Prostate gland (tissue), 2 donors: ENCODE data around the gene ATG4B. TPM values are rescaled to one million over a fixed set of nuclear protein-coding genes. Genes with fewer than 3 reads are reported as not detected.

ENCODE experiments used
- DNase-seq: peaks from one replicate; pipeline ENCODE4 v3.0.0-alpha.2; 2019; ENCODE audit warnings: low spot score
- H3K27ac ChIP-seq, 2 donors: fragments of 200-600 bp; sonication (generic); 2 replicates each; pipeline ENCODE4 v1.5.1; 2017 to 2019
- H3K27me3 ChIP-seq: fragments of 200-600 bp; sonication (generic); replicated peaks from 2 replicates; pipeline ENCODE4 v1.5.1; 2019; ENCODE audit not compliant: insufficient read depth
- H3K36me3 ChIP-seq, 2 donors: fragments of 200-600 bp; sonication (generic); 1 replicate in 1 of 2; 2 replicates in 1 of 2; pipeline versions ENCODE4 v1.5.1 to v1.8.1; 2017 to 2019
- H3K4me1 ChIP-seq: fragments of 200-600 bp; sonication (generic); replicated peaks from 2 replicates; pipeline ENCODE4 v1.5.1; 2019
- H3K4me3 ChIP-seq, 2 donors: fragments of 200-600 bp; sonication (generic); 2 replicates each; pipeline ENCODE4 v1.5.1; 2017 to 2019
- H3K9me3 ChIP-seq: fragments of 200-600 bp; sonication (generic); 2 replicates; pipeline ENCODE4 v1.5.1; 2017
- CTCF ChIP-seq, 4 experiments: fragments of 200-600 bp in 2 of 4; fragments of 450-650 bp in 2 of 4; sonication (generic) in 2 of 4; IDR thresholded peaks; 1 replicate in 3 of 4; 2 replicates in 1 of 4; pipeline ENCODE4 v1.5.1; 2016 to 2019; ENCODE audit warnings: antibody characterized with exemption in 4 of 4, mild to moderate bottlenecking in 2 of 4, moderate library complexity in 2 of 4
- POLR2A ChIP-seq: fragments of 450-650 bp; IDR thresholded peaks from one replicate; pipeline ENCODE4 v1.6.1; 2016; ENCODE audit warnings: antibody characterized with exemption, mild to moderate bottlenecking
- POLR2AphosphoS5 ChIP-seq: sonication (generic); formaldehyde crosslinking; IDR thresholded peaks from one replicate; pipeline ENCODE4 v1.6.1; 2017; ENCODE audit warnings: antibody characterized with exemption
- WGBS: methylation state at CpG from one replicate; pipeline ENCODE4 v1.1.5; 2018; 5-methylcytosine and 5-hydroxymethylcytosine counted together
- intact Hi-C: fragments of 100-400 bp; cut with DNase I; formaldehyde crosslinking; loops from one replicate; pipeline ENCODE4 v1.14.2; 2022
- total RNA-seq, 2 donors: library from RNA; depleted of rRNA; stranded (reverse); fragments of >200 nt; gene quantifications; one replicate each; pipeline ENCODE4 v1.1.0, GENCODE V29; 2016

ATG4B gene
- total RNA-seq, 2 donors from 2014 or later, result 63.9 to 162 TPM

- peak within 1 kb of the TSS; percentile 81 to 88 for H3K4me3 ChIP-seq
- H3K27ac ChIP-seq, result peak within 1 kb of the TSS; percentile 87 to 90
- intact Hi-C loops, result no loop called here
- no peaks in the 10 kb centered on the region for H3K27me3 ChIP-seq
- 0% methylated on average over 46 of the region's 102 CpGs for WGBS
- no peaks in the 10 kb centered on the region for H3K9me3 ChIP-seq
- no peaks in the 10 kb centered on the region for H3K36me3 ChIP-seq
- TF ChIP-seq CTCF (IDR thresholded peaks at IDR 0.05) (peak in 1 of 4 experiments; percentile 13), POLR2A (peak; percentile 68), POLR2AphosphoS5 (peak; percentile 89)
- peaks cover 9% of the 10 kb centered on the region for H3K4me1 ChIP-seq
- peak; percentile 97 for DNase-seq
These were observed 49.3 kb downstream of the ATG4B start, which contains the start of gene DTYMK for GRCh38 chr2:241686650-241687425. TSS of gene DTYMK (minus strand) at chr2:241686815. CDS start at chr2:241686783, 32 bp downstream.

GRCh38 chr2:241689306-241689705 lies 51.8 kb downstream of the ATG4B start:
- H3K4me1 ChIP-seq, result peaks cover 9% of the 10 kb centered on the region
- WGBS, result 91% methylated on average over 10 of the region's 10 CpGs
- intact Hi-C loops, result no loop called here
- no peaks in the 10 kb centered on the region for H3K27me3 ChIP-seq
- DNase-seq, result no peak
- H3K27ac ChIP-seq, result no peak overlapping the region
- no peak for TF ChIP-seq POLR2AphosphoS5
- TF ChIP-seq CTCF (IDR thresholded peaks at IDR 0.05), result no peak
- TF ChIP-seq POLR2A, result no peak
- no peaks in the 10 kb centered on the region for H3K9me3 ChIP-seq
- no peaks in the 10 kb centered on the region for H3K36me3 ChIP-seq
- H3K4me3 ChIP-seq, result no peak overlapping the region

GRCh38 chr2:241690202-241690717 lies 52.8 kb downstream of the ATG4B start:
- TF ChIP-seq POLR2AphosphoS5, result no peak
- no peak for TF ChIP-seq POLR2A
- no peak for TF ChIP-seq CTCF (IDR thresholded peaks at IDR 0.05)
- Histone ChIP-seq H3K4me3 (no peak overlapping the region), H3K27me3 (no peaks in the 10 kb centered on the region), H3K9me3 (no peaks in the 10 kb centered on the region), H3K36me3 (no peaks in the 10 kb centered on the region), H3K27ac (no peak overlapping the region), H3K4me1 (peaks cover 9% of the 10 kb centered on the region)
- intact Hi-C loops, result no loop called here
- no peak for DNase-seq
- whole genome bisulfite sequencing, result 91% methylated on average over 6 of the region's 6 CpGs

- no peak for DNase-seq
- intact Hi-C loops, result no loop called here
These were observed 55.0 kb downstream of the ATG4B start for GRCh38 chr2:241692448-241692847.

More at GRCh38 chr2:241692448-241692847, 55.0 kb downstream of the ATG4B start:
- H3K27me3 ChIP-seq, result no peaks in the 10 kb centered on the region
- no peak overlapping the region for H3K27ac ChIP-seq
- H3K9me3 ChIP-seq, result no peaks in the 10 kb centered on the region
- 96% methylated on average over 6 of the region's 6 CpGs for WGBS
- H3K36me3 ChIP-seq, result no peaks in the 10 kb centered on the region
- no peak overlapping the region for H3K4me3 ChIP-seq
- no peak for TF ChIP-seq CTCF (IDR thresholded peaks at IDR 0.05)
- TF ChIP-seq POLR2AphosphoS5, result no peak
- no peak for TF ChIP-seq POLR2A
- H3K4me1 ChIP-seq, result peaks cover 4% of the 10 kb centered on the region
